Bronchial epithelial cell (primary cell): Measurements from ENCODE around the gene KIT. TPM values are rescaled to one million over a fixed set of nuclear protein-coding genes. Genes with fewer than 3 reads are reported as not detected.

Experiments
- DNase-seq: peaks from one replicate; pipeline ENCODE4 v3.0.0-alpha.2; 2010; ENCODE audit warnings: low read depth
- FAIRE-seq: peaks from 2 replicates; lab custom pipeline; 2011; peaks lifted over from hg19 to GRCh38; lab: Jason Lieb, UNC
- H3K27me3 ChIP-seq: 2 replicates; pipeline ENCODE4 v1.5.1; 2011; ENCODE audit warnings: low read length; ENCODE audit not compliant: control insufficient read depth, insufficient read depth
- H3K36me3 ChIP-seq: 2 replicates; pipeline ENCODE4 v1.5.1; 2011; ENCODE audit warnings: low read length; ENCODE audit not compliant: control insufficient read depth, insufficient read depth
- H3K4me3 ChIP-seq: 2 replicates; pipeline ENCODE4 v1.5.1; 2011; ENCODE audit warnings: mild to moderate bottlenecking, low read depth, low read length, control low read depth
- total RNA-seq: library from RNA; depleted of rRNA; stranded (reverse); fragments of >200 nt; gene quantifications from 2 replicates; pipeline ENCODE4 v1.2.1, GENCODE V29; 2014
- TF ChIP-seq, protein P1 (sequence below): IDR thresholded peaks from 2 replicates; pipeline ENCODE4 v1.5.1; 2011; ENCODE audit warnings: mild to moderate bottlenecking, moderate library complexity, low read length, control low read depth, inconsistent platforms; ENCODE audit not compliant: insufficient read depth, severe bottlenecking

Gene KIT
- total RNA-seq, 1 donor from 2014 or later, result under 0.01 TPM

DNA sequence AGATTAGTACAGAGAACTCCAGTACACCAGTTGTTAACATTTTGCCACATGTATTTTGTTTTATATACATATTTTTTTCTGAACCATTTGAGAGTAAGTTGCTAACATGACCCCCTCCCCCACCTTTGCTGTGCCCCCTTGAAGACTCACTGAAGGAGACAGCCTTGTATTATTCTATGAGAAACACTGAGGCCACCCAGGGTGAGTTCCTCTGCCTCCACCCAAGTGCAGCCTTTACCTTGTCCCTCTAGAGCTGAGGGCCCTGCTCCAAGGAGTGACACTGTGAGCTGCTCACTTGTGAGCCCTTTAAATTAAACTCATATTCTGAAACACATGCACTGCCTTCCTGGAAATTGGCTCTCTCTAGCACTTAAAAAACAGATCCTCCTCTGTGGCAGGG lies 21.1 kb downstream of the KIT start:
- no peak overlapping the region for H3K4me3 ChIP-seq
- TF ChIP-seq, protein P1, sequence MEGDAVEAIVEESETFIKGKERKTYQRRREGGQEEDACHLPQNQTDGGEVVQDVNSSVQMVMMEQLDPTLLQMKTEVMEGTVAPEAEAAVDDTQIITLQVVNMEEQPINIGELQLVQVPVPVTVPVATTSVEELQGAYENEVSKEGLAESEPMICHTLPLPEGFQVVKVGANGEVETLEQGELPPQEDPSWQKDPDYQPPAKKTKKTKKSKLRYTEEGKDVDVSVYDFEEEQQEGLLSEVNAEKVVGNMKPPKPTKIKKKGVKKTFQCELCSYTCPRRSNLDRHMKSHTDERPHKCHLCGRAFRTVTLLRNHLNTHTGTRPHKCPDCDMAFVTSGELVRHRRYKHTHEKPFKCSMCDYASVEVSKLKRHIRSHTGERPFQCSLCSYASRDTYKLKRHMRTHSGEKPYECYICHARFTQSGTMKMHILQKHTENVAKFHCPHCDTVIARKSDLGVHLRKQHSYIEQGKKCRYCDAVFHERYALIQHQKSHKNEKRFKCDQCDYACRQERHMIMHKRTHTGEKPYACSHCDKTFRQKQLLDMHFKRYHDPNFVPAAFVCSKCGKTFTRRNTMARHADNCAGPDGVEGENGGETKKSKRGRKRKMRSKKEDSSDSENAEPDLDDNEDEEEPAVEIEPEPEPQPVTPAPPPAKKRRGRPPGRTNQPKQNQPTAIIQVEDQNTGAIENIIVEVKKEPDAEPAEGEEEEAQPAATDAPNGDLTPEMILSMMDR, result no peak
- DNase-seq (no peak), FAIRE-seq (no peak)
- H3K36me3 ChIP-seq, result no peaks in the 10 kb centered on the region
- no peaks in the 10 kb centered on the region for H3K27me3 ChIP-seq

DNA sequence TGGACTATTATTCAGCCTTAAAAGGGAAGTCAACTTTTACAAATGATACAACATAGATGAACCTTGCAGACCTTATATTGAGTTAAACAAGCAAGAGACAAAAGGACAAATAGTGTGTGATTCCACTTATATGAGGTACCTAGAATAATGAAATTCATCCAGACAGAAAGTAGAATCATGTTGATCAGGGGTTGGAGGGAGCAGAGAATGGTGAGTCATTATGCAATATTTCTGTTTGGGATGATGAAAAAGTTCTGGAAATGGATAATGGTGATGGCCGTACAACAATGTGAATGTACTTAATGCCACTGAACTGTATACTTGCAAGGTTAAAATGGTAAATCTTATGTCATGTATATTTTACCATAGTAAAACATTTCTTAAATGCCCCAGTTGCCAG lies 22.1 kb downstream of the KIT start:
- FAIRE-seq (no peak), DNase-seq (no peak)
- H3K27me3 ChIP-seq, result no peaks in the 10 kb centered on the region
- TF ChIP-seq, protein P1, result no peak
- H3K36me3 ChIP-seq, result no peaks in the 10 kb centered on the region
- no peak overlapping the region for H3K4me3 ChIP-seq

DNA sequence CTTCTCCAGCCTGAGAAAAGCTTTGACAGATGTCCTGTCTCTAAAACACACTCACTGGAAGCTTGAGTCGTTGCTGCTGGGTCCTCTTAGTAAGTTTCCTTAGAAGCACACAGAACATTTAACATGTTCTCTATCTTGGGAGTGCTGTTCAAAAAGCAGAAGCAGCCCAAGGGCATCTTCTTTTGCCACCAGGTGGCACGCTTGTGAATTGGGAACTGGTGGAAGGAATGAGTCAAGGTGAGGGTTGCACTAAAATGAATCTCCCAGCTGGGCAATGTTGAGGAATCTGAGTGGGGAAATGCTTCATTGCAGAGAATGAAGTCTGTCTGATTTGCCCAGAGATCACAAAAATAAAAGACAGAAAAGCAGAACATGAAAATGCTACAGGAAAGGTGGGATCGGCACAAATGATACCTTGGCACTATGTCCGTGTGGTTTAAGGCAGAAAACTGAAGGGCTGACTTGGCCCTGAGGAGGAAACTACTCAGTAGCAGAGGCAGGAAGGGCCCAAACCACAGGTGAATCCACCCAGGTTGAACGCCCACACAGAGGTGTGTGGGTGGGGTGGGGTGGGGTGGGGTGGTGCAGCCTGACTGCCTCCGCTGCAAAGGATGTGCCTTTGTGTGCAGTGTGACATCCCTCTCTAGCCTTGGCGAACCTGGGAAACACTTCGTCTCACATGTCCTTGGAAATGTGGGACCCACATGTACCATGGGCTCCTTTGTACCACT lies 26.0 kb downstream of the KIT start:
- Histone ChIP-seq H3K4me3 (no peak overlapping the region), H3K36me3 (no peaks in the 10 kb centered on the region), H3K27me3 (no peaks in the 10 kb centered on the region)
- TF ChIP-seq, protein P1, result peak; percentile 28
- DNase-seq (peak; percentile 18), FAIRE-seq (no peak)

DNA sequence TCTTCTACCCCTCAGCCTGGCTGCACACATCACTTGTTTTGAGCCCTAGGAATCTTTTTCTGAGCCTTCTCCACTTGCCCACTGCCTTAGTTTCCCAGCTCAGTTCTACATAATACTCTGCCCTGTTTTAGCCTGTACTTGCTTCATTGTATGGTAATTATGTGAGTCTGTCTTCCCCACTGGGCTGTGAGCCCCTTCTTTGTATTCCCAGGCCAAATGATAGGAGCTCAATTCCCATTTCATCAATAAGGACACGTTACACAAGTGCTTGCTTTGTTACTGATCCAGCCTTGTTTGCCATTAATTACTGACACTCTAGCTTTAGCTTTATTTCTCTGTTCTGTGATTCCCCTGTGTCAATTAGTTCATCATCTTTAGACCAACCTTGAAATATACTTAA lies 28.1 kb downstream of the KIT start:
- peak; percentile 18 for FAIRE-seq
- no peaks in the 10 kb centered on the region for H3K27me3 ChIP-seq
- H3K4me3 ChIP-seq, result no peak overlapping the region
- TF ChIP-seq, protein P1, result no peak
- H3K36me3 ChIP-seq, result no peaks in the 10 kb centered on the region
- DNase-seq, result no peak

DNA sequence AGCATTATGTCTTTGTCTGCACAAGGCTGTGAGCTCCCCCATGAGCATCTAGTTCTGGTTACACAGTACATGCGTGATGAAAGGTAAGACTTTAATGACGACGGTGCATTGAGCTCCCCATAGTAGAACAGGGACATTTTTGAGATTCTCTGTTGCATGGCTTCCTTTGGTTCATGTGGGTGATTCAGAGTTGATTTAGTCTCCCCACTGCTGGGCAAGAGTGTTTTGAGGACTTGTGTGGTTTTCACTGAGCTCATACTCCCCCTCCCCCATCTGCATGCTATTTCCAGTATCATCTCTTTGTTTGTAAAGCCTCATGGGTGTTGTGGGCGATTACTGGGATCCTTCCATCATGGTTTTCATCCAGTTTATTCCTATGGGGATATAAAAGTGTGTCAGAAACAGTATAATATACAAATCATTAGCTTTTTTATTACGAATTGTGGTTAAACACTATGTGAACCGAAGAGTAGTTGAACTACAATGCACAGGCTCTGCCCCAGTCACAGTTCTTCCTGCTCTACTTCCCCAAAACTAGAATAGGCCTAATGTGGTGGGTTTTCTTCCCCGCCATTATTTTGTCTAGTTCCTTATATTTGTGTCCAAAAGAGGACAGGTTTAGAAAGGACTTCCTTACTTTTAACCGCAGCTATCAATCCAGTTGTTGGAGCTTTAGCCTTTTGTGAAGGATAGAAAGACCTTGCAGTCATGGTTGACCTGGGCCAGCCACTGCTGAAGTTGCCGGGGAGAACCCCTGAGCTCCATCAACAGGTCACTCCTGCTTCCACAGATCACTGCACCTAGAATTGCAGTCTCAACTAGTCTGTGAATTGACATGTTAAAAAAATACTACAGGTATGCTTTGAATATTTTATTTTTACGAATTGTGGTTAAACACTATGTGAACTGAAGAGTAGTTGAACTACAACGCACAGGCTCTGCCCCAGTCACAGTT lies 30.4 kb downstream of the KIT start:
- Histone ChIP-seq H3K27me3 (no peaks in the 10 kb centered on the region), H3K36me3 (no peaks in the 10 kb centered on the region), H3K4me3 (no peak overlapping the region)
- FAIRE-seq, result no peak
- TF ChIP-seq, protein P1, result no peak
- no peak for DNase-seq
